GM13976 (cell line): ENCODE data around the gene PHLPP2.

ENCODE experiments used
- DNase-seq: peaks from one replicate; pipeline ENCODE4 v3.0.0; 2012; ENCODE audit warnings: low spot score
- in situ Hi-C: fragments of 300-500 bp; cut with MboI; formaldehyde crosslinking; loops from one replicate; pipeline ENCODE4 v1.12.0; 2022; ENCODE audit warnings: low sequenced_read_pairs, mixed read lengths, inconsistent platforms; ENCODE audit not compliant: unreplicated experiment
- TF ChIP-seq, protein P1 (sequence below): IDR thresholded peaks from 2 replicates; pipeline ENCODE4 v1.5.1; 2012; ENCODE audit warnings: borderline replicate concordance, mild to moderate bottlenecking; ENCODE audit not compliant: insufficient read depth; ENCODE audit errors: extremely low read depth, missing control alignments, control extremely low read depth

The PHLPP2 gene, protein sequence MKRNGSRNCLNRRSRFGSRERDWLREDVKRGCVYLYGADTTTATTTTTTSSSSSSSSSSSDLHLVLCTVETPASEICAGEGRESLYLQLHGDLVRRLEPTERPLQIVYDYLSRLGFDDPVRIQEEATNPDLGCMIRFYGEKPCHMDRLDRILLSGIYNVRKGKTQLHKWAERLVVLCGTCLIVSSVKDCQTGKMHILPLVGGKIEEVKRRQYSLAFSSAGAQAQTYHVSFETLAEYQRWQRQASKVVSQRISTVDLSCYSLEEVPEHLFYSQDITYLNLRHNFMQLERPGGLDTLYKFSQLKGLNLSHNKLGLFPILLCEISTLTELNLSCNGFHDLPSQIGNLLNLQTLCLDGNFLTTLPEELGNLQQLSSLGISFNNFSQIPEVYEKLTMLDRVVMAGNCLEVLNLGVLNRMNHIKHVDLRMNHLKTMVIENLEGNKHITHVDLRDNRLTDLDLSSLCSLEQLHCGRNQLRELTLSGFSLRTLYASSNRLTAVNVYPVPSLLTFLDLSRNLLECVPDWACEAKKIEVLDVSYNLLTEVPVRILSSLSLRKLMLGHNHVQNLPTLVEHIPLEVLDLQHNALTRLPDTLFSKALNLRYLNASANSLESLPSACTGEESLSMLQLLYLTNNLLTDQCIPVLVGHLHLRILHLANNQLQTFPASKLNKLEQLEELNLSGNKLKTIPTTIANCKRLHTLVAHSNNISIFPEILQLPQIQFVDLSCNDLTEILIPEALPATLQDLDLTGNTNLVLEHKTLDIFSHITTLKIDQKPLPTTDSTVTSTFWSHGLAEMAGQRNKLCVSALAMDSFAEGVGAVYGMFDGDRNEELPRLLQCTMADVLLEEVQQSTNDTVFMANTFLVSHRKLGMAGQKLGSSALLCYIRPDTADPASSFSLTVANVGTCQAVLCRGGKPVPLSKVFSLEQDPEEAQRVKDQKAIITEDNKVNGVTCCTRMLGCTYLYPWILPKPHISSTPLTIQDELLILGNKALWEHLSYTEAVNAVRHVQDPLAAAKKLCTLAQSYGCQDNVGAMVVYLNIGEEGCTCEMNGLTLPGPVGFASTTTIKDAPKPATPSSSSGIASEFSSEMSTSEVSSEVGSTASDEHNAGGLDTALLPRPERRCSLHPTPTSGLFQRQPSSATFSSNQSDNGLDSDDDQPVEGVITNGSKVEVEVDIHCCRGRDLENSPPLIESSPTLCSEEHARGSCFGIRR (N-terminal part only)

DNA sequence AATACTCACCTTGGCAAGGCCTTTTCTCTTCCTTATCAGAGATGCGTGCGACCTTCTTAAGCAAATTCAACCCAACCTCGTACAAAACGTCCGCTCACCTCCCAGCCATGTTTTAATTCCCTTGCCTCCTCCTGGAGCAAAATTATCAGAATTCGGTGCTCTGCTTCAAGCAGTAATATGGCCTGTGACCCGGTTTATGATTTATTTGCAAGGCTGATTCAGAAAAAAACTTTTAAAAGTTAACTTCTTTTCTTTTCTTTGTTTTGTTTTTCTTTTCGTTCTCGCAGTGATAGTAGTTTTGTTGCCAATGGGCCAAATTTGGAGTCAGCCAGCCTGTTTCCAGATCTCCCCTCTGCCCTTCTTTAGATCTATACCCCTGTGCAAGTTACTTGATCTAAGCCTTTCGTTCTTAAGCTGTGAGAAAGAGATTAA, at the start of gene PHLPP2:
PHLPP2 (minus strand) TSS at position 382 of the 432 bp plus-strand sequence. CDS start 9,906 bp downstream, outside the sequence.
- no peak for DNase-seq
- TF ChIP-seq, protein P1, sequence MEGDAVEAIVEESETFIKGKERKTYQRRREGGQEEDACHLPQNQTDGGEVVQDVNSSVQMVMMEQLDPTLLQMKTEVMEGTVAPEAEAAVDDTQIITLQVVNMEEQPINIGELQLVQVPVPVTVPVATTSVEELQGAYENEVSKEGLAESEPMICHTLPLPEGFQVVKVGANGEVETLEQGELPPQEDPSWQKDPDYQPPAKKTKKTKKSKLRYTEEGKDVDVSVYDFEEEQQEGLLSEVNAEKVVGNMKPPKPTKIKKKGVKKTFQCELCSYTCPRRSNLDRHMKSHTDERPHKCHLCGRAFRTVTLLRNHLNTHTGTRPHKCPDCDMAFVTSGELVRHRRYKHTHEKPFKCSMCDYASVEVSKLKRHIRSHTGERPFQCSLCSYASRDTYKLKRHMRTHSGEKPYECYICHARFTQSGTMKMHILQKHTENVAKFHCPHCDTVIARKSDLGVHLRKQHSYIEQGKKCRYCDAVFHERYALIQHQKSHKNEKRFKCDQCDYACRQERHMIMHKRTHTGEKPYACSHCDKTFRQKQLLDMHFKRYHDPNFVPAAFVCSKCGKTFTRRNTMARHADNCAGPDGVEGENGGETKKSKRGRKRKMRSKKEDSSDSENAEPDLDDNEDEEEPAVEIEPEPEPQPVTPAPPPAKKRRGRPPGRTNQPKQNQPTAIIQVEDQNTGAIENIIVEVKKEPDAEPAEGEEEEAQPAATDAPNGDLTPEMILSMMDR, result no peak
- in situ Hi-C loops, result no loop called here

DNA sequence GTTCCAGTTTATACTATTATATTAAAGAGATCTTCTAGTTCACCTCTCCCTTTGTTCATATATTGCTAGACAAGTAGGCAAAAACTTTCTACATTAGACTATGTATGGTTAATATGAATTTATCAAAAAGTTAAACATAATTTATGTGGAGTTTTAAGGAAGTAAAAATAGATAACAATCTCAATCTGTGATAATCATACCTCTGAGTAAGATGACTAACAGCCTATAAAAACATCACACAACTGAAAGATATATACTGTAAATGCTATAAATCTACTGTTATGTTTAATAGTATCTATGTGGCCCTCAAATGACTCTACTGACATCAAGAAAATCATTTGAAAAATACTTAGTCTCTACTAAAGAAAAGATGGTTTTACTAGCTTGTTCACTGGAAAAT, 47.1 kb upstream of the PHLPP2 start:
- no peak for DNase-seq
- in situ Hi-C loops, result no loop called here
- TF ChIP-seq, protein P1, result no peak

DNA sequence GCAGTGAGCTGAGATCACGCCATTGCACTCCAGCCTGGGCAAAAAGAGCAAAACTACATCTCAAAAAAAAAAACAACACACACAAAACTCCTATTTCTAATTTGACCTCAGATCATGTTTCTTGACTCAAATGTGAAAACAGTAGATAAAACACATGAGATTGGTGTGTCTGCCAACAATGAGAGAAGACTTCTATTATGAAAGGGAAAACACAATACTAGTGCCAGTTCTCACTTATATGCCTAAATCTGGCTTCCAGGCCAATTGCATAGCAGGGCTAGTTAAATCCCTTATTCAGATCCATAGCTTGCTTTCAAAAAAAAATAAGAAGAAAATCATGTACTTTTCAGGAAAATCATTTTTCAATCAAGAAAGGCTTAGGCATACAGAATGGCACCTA, 44.7 kb upstream of the PHLPP2 start:
- TF ChIP-seq, protein P1, result no peak
- in situ Hi-C loops, result no loop called here
- no peak for DNase-seq

DNA sequence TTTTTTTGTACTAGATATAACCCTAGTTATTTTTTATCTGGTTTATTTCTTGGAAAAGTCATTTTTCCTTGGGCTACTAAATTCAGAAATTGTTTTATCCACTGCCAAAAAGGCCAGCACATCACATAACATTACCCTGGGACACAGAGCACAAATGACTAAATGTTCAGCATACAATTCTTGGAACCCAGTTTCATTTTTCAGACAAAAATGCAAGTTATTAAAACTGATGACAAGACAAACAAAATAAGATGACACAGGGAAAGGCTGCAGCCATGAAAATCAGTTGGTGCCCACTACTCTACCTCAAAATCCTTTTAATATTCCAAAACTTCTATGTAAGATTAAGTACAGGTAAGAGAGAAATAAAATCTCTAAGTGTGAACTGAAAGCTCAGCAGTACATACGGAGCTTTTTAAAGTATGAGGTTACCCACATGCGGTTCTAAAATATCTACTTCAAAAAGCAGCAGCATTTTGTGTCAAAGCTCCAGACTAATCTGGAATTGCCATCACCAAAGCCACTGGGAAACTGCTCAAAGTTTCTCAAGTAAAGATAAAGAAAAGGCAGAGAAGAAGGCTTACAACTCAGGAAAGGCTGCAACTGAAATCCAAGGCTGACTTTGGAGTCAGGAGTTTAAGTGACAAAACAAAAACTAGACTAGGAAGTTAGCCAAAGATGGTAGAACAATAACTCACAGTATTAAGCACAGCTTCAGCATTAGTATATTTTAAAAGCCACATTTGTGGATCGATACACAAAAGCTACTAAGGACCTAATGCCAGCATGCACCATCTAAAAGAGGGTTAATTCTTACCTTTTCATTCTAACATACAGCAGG, 42.8 kb upstream of the PHLPP2 start:
- no peak for DNase-seq
- TF ChIP-seq, protein P1, result no peak
- in situ Hi-C loops, result no loop called here

DNA sequence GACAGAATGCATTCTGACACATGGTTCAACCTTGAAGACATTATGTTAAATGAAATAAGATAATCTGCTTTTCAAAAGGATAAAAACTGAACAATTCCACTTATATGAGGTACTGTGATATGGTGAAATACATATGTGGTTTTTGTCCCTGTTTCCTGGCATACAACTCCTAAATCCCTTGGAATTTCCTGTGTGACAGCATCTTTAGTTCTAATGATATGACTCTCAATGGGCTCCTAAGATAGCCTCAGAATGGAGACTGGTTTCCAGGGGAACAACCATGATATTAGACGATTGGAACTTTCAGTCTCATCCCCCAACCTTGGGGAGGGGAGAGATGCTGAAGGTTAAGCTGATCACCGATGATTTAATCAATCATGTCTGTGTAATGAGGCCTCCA, 37.7 kb upstream of the PHLPP2 start:
- TF ChIP-seq, protein P1, result no peak
- in situ Hi-C loops, result no loop called here

More for the DNA sequence above, 37.7 kb upstream of the PHLPP2 start:
- no peak for DNase-seq
